ENCODE data around the gene RASAL1. TPM values are rescaled to one million over a fixed set of nuclear protein-coding genes. Genes with fewer than 3 reads are reported as not detected.

Gene RASAL1
- total RNA-seq, 2 experiments from 2014 or later = 0.20 to 0.40 TPM

DNA sequence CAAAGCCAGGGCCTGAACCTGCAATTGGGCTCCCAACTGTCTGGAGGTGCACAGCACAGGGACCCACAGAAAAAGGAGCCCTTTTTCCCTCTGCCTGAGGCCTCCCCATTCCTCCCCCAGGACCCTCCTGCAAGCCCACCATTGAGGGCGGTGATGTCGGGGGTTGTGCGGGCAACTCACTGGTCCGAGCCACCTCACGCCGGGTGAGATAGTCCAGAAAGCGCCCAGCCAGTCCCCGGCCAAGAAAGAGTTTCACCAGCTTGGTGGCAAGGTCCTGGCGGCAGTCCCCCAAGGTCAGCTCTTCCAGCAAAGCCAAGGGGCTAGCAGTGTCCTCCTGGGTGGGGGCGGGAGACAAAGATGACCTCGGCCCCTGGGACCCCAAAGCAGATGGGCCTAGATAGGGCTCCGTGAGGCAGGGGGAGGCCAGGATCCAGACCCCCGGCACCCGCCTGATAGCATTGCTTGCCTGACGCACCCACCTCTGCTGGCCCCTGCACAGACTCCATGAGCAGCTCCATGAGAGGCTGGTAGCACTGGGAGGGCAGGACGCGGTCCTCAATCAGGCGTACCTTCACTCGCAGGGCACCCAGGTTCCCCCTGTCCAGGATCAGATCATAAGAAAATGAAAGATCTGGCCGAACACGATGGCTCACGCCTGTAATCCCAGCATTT lies 20.0 kb downstream of the RASAL1 start:
- H3K27ac Mint-ChIP-seq = no peak overlapping the region
- H3K27me3 Mint-ChIP-seq = no peaks in the 10 kb centered on the region
- H3K9me3 Mint-ChIP-seq = no peaks in the 10 kb centered on the region
- no peaks in the 10 kb centered on the region for H3K36me3 Mint-ChIP-seq (ENCODE audit: low read depth)
- H3K4me1 Mint-ChIP-seq = no peaks in the 10 kb centered on the region
- POLR2A ChIA-PET = no interaction called here
- CTCF ChIA-PET = interaction anchor here (1.0 kb wide), 1 partner anchor 29 kb away, joined by 3 read pairs; no protein-coding TSS in a partner anchor
- H3K4me3 Mint-ChIP-seq = no peak overlapping the region
- no peak for DNase-seq

DNA sequence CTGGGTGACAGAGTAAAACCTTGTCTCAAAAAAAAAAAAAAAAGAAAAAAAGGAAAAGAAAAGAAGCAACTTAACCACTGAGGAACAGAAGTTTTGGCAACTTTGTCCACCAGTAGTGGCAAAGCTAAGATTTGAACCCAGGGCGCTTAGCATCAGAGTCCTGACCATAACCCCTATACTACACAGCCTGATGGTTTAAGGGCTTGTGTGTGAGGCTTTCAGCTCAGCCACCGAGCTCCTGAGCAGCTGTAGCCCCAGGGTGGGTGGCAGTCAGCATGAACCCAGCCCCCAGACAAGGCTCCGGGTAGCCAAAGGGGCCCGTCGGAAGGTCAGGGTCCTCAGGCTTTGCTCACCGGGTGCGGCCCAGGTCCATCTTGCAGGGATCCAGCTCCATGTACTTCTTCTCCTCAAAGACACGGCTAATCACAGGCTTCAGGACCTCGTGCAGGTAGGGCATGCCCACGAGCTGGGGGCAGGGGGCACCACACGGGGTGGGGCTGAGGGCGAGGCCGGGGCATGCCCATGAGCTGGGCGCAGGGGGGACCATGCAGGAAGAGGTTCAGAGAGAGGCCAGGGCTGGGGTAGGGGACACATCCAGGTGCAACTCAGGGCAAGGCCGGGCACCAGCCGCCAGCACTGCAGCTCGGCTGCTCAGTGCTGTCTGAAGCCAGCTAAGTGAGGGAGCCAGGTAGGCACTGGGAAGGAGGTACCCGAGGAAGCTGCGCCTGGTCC lies 20.9 kb downstream of the RASAL1 start:
- Mint-ChIP-seq H3K27ac (no peak overlapping the region), H3K4me1 (peaks cover 6% of the 10 kb centered on the region), H3K36me3 (ENCODE audit: low read depth) (no peaks in the 10 kb centered on the region), H3K4me3 (no peak overlapping the region), H3K27me3 (no peaks in the 10 kb centered on the region), H3K9me3 (no peaks in the 10 kb centered on the region)
- ChIA-PET CTCF (interaction anchor here (0.7 to 1.3 kb wide), 4 partner anchors 12 to 30 kb away, joined by 3 read pairs; partner anchors contain the start of gene RASAL1), POLR2A (no interaction called here)
- DNase-seq = no peak

DNA sequence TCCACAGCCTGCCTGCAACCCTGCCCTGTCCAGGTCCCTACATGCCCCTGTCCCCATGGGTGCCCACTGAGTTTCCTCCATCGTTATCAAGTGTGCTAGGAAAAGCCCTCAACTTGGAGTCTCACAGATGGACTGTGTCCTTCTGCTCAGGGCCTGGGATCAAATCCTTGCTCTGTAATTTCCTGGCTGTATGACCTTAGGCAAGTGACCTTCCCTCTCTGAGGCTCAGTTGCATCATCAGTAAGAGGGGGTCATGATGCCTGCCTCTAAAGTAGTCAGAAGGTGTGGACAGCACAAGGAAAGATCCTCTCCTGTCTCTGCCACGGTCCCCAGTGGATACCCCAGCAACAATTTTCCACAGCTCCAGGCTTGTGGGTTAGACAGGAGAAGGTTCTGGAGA lies 22.2 kb downstream of the RASAL1 start:
- H3K9me3 Mint-ChIP-seq = no peaks in the 10 kb centered on the region
- POLR2A ChIA-PET = no interaction called here
- peaks cover 6% of the 10 kb centered on the region for H3K4me1 Mint-ChIP-seq

DNA sequence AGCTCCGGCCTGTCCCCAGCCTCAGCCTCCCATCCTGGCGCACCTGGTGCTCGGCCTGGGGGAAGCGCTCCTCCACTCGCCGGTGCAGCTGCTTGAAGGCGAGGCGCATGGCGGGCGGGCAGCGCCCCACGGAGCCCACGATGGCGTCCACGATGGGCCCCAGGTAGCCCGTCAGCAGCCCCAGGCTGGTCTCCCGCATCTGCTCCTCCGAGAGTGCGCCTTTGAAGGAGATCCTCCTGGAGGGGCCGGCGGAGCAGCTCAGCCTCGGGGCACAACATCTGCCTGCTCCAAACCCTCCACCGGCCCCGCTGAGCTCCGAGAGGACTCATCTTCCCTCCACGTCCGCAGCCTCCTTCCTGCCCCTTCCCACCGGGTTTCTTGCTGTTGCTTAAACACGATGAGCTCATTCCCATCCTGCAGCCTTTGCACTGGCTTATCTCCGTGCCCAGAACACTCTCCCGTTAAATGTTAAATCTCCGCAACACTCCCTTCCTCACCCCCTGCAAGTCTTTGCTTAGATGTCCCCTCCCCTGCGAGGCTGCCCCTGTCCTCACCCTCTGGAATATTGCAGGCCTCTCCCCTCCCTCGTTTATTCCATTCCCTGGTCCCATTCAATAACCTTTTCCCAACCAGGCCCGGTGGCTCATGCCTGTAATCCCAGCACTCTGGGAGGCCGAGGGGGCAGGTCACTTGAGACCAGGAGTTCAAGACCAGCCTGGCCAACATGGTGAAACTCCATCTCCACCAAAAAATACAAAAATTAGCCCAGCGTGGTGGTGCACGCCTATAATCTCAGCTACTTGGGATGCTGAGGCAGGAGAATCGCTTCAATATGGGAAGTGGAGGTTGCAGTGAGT lies 23.3 kb downstream of the RASAL1 start:
- ChIA-PET CTCF (interaction anchor here (0.9 kb wide), 1 partner anchor 19 kb away, joined by 4 read pairs; no protein-coding TSS in a partner anchor), POLR2A (no interaction called here)
- Mint-ChIP-seq H3K4me3 (no peak overlapping the region), H3K27ac (no peak overlapping the region), H3K4me1 (peaks cover 6% of the 10 kb centered on the region), H3K9me3 (no peaks in the 10 kb centered on the region), H3K36me3 (ENCODE audit: low read depth) (no peaks in the 10 kb centered on the region), H3K27me3 (no peaks in the 10 kb centered on the region)
- DNase-seq = no peak

More for the DNA sequence above, 22.2 kb downstream of the RASAL1 start:
- Mint-ChIP-seq H3K36me3 (ENCODE audit: low read depth) (no peaks in the 10 kb centered on the region), H3K4me3 (no peak overlapping the region), H3K27ac (no peak overlapping the region), H3K27me3 (no peaks in the 10 kb centered on the region)
- no peak for DNase-seq
- CTCF ChIA-PET = interaction anchor here (1.2 to 1.3 kb wide), 2 partner anchors 13 to 22 kb away, joined by 3 read pairs; partner anchors contain the start of gene RASAL1

DNA sequence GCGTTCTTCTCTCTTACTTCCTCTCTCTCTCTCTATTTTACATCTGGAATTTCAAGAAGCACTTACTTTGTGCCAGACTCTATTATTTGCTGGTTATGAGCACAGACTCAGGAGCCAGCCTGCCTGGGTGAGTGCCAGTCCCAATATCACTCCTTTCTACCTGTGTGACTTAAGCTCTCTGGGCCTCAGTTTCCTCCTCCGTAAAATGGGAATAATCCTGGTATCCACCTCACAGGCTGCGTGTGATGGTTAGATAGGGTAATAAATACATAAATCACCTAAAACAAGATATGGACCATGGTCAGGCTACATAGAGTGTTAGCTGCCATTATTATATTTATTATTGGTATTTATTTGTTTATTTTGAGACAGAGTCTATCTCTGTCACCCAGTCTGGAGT lies 24.3 kb downstream of the RASAL1 start:
- POLR2A ChIA-PET = no interaction called here
- Mint-ChIP-seq H3K4me3 (no peak overlapping the region), H3K27ac (no peak overlapping the region), H3K27me3 (no peaks in the 10 kb centered on the region), H3K9me3 (no peaks in the 10 kb centered on the region), H3K4me1 (peaks cover 6% of the 10 kb centered on the region), H3K36me3 (ENCODE audit: low read depth) (no peaks in the 10 kb centered on the region)
- CTCF ChIA-PET = interaction anchor here (0.9 kb wide), 1 partner anchor 20 kb away, joined by 4 read pairs; no protein-coding TSS in a partner anchor
- no peak for DNase-seq

DNA sequence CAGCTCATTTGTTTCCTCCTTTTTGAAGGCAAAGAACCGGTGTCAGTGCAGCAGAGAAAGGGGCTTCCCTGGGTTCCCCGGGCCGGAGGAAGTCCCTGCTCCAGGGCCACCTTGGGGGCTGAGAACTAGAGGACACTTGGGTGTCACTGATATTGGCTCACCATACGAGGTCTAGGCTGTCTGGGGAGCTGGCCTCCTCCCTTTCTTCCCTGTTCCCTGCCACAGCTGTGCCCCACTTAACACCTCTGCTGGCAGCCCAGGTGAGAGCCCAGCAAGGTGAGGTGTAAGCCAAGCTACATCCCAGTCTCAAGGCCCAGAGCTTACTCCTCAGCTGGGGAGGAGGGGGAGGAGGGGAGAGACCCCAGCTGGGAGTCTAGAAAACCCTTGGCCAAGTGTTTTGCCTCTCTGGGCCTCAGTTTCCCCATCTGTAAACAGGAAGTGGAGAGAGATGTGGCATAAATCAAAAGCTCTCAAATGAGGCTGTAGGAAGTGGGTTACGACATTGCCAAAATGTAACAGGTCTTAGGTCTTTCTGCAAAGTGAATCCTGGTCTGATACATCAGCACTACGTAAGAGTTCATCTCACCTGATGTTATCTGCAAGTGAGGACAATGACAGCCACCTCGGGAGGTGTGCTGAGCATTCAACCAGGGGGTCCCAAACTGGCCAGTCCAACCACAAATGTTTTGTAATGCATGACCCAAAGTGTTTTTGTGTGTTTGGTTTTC lies 25.5 kb downstream of the RASAL1 start:
- DNase-seq = no peak
- Mint-ChIP-seq H3K36me3 (ENCODE audit: low read depth) (no peaks in the 10 kb centered on the region), H3K27me3 (no peaks in the 10 kb centered on the region), H3K4me3 (no peak overlapping the region), H3K9me3 (no peaks in the 10 kb centered on the region), H3K4me1 (peaks cover 6% of the 10 kb centered on the region), H3K27ac (no peak overlapping the region)
- ChIA-PET CTCF (interaction anchor here (0.7 kb wide), 1 partner anchor 249 kb away, joined by 3 read pairs; no protein-coding TSS in a partner anchor), POLR2A (no interaction called here)

DNA sequence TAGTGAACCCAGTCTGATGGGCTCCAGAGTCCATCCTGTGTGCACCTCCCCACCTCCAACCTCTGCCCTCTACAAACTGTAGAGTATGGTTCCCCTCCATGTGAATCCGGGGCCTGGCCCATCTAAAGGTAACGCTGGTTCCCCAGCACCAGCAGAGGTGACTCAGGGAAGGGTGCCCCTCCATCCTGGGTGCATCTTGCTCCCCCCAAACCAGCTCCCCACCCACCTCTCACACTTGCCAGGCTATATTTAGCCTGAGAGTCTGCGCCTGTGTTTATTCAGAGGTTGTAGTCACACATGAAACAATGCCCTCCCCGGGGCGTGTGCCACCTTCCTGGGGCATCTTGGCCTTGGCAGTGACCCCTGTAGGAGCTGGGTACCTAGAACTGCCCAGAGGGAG lies 26.2 kb downstream of the RASAL1 start:
- CTCF ChIA-PET = interaction anchor here (0.6 to 0.7 kb wide), 2 partner anchors 30 to 248 kb away, joined by 3 read pairs; no protein-coding TSS in a partner anchor
- Mint-ChIP-seq H3K4me3 (no peak overlapping the region), H3K4me1 (peaks cover 6% of the 10 kb centered on the region), H3K27me3 (no peaks in the 10 kb centered on the region), H3K36me3 (ENCODE audit: low read depth) (no peaks in the 10 kb centered on the region), H3K9me3 (no peaks in the 10 kb centered on the region), H3K27ac (no peak overlapping the region)
- no peak for DNase-seq
- POLR2A ChIA-PET = no interaction called here

DNA sequence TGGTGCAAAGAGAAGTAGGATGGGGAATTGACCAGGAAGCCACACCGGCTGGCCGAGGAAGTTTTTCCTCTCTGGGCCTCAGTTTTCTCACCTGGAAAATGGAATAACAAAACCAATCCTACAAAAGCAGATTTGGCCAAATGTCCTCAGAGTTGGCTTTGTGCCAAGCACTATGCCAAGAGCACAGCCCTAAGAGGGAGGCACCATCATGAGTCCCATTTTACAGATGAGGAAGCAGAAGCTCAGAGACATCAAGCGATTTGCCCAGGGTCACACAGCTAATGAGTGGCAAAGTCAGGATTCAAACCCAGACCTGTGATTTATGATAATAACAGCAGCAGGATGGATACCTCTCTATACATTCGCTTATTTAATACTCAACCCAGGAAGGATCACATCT lies 27.3 kb downstream of the RASAL1 start:
- Mint-ChIP-seq H3K4me3 (no peak overlapping the region), H3K27me3 (no peaks in the 10 kb centered on the region), H3K4me1 (peaks cover 14% of the 10 kb centered on the region), H3K27ac (no peak overlapping the region), H3K36me3 (ENCODE audit: low read depth) (no peaks in the 10 kb centered on the region), H3K9me3 (no peaks in the 10 kb centered on the region)
- no peak for DNase-seq
- CTCF ChIA-PET = no interaction called here
- POLR2A ChIA-PET = no interaction called here

DNA sequence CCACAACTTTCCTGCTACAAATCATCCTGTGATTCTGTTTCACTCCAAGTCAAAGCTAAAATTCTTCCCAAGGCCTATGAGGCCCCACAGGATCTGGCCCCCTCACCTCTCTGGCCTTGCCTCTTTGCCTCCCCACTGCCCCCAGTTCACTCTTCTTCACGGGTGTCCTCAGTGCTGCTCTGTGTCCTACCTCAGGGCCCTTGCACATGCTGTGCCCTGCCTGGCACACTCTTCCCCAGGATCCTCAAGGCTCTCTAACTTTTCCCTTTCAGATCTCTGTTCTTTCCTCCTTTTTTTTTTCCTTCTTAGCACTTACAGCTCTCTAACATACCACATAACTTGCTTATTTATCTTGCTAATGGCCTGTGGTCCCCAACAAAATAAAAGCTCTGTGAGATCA lies 29.2 kb downstream of the RASAL1 start:
- CTCF ChIA-PET = no interaction called here
- Mint-ChIP-seq H3K4me1 (peaks cover 17% of the 10 kb centered on the region), H3K27ac (no peak overlapping the region), H3K9me3 (no peaks in the 10 kb centered on the region), H3K4me3 (no peak overlapping the region), H3K36me3 (ENCODE audit: low read depth) (no peaks in the 10 kb centered on the region), H3K27me3 (no peaks in the 10 kb centered on the region)
- POLR2A ChIA-PET = interaction anchor here (0.6 kb wide), 1 partner anchor 69 kb away, joined by 3 read pairs; no protein-coding TSS in a partner anchor
- DNase-seq = no peak

DNA sequence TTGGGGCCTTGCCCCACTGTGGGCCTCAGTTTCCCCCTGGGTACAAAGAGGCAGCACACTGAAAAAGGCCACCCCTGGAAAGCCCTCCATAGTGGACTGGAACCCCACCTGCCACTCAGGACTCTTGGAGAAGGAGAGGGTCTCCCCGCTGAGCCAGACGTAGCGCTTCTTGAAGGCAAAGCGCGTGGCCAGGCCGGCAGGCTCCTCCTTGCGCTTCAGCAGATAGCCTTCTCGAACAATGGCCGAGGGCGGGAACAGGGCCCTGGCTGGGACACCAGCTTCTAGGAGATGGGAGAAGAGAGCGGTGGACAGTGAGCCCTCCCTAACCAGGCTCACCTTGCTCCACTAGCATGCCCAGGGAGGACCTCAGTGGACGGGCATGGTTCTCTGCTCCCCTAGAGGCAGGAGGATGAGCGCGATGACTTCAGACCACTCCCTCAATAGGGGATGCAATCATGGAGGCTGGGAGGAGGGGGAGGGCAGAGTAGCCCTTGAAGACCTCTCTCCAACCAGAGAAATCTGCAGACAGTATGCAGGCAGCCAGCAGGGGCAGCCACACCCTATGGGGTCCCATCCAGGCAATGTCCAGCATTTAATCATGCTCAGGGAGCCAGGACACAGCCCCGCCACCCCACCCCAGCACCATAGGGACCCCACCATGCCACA lies 29.8 kb downstream of the RASAL1 start:
- CTCF ChIA-PET = no interaction called here
- Mint-ChIP-seq H3K9me3 (no peaks in the 10 kb centered on the region), H3K4me3 (no peak overlapping the region), H3K27ac (no peak overlapping the region), H3K4me1 (peaks cover 17% of the 10 kb centered on the region), H3K27me3 (no peaks in the 10 kb centered on the region), H3K36me3 (ENCODE audit: low read depth) (no peaks in the 10 kb centered on the region)
- DNase-seq = no peak
- POLR2A ChIA-PET = no interaction called here

DNA sequence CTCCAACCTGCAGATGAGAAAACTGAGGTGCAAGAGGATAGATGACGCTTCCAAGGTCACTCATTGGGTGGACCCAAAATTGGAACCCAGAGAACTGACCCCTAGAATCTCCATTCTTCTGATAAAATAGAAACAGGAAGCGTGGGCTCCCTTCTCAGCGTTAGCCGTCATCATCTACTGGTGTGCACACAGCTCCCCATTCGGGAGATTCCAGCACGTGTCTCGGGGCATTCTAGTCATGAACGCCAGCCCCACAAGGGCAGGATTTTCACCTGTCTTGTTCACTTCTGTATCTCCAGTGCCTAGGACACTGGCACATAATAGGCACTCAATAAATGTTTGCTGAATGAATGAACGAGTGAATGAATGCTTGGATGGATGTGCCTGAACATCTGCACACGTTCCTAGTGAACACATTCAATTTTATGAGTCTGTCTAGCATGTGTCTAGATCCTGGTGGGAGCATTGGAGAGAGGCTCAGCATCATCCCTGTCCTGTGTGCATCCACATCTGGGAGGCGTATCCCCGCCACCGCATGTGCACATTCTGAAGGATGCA lies 30.5 kb downstream of the RASAL1 start:
- H3K4me1 Mint-ChIP-seq = peaks cover 13% of the 10 kb centered on the region
- no peaks in the 10 kb centered on the region for H3K9me3 Mint-ChIP-seq
- H3K27ac Mint-ChIP-seq = no peak overlapping the region
- ChIA-PET CTCF (no interaction called here), POLR2A (no interaction called here)
- no peaks in the 10 kb centered on the region for H3K36me3 Mint-ChIP-seq (ENCODE audit: low read depth)
- no peaks in the 10 kb centered on the region for H3K27me3 Mint-ChIP-seq
- H3K4me3 Mint-ChIP-seq = no peak overlapping the region
- DNase-seq = no peak

All from activated CD4-positive, alpha-beta T cell treated with anti-CD3 and anti-CD28 coated beads, Interleukin-2, amount 10 ng/mL, durations not matched to agents 7 days and 5 days (primary cell).